KOPT-K1 (cell line): ENCODE results near the gene AVEN.
"Not testable (repeated sequence)": the region's sequence is repeated elsewhere in the genome, so short reads cannot be mapped to it uniquely, and the experiment has no call there.

Experiments
- H3K27ac ChIP-seq: fragments of 200-600 bp; sonication (generic); 2 replicates; pipeline ENCODE4 v1.5.1; 2016; ENCODE audit warnings: antibody characterized with exemption, mild to moderate bottlenecking, low read depth, low read length; ENCODE audit not compliant: poor library complexity, severe bottlenecking
- H3K36me3 ChIP-seq: fragments of 200-600 bp; sonication (generic); 2 replicates; pipeline ENCODE4 v1.5.1; 2017; ENCODE audit warnings: antibody characterized with exemption, mild to moderate bottlenecking, low read length, moderate library complexity; ENCODE audit not compliant: insufficient read depth
- H3K9me3 ChIP-seq: fragments of 200-600 bp; sonication (generic); 2 replicates; pipeline ENCODE4 v1.5.1; 2017; ENCODE audit warnings: antibody characterized with exemption, low read length, mild to moderate bottlenecking; ENCODE audit not compliant: insufficient read depth, poor library complexity, severe bottlenecking

The AVEN gene

DNA sequence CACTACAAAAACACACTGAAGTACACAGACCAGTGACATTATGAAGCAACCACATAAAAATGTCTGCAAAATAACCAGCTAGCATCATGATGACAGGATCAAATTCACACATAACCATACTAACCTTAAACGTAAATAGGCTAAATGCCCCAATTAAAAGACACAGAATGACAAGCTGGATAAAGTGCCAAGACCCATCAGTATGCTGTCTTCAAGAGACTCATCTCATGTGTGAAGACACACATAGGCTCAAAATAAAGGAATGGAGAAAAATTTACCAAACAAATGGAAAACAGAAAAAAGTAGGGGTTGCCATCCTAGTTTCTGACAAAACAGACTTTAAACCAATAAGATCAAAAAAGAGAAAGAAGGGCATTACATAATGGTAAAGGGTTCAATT is 11.4 kb upstream of the AVEN start:
- peaks cover 18% of the 10 kb centered on the region for H3K9me3 ChIP-seq
- not testable (repeated sequence) for H3K36me3 ChIP-seq, H3K27ac ChIP-seq

DNA sequence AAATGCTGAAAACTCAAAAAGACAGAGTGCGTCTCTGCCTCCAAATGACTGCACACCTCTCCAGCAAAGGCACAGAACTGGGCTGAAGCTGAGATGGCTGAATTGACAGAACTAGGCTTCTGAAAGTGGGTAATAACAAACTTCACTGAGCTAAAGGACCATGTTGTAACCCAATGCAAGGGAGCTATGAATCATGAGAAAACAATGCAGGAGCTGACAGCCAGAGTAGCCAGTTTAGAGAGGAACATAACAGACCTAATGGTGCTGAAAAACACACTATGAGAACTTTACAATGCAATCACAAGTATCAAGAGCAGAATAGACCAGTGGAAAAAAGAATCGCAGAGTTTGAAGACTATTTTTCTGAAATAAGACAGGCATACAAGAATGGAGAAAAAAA is 10.1 kb upstream of the AVEN start:
- H3K36me3 ChIP-seq: no peaks in the 10 kb centered on the region
- no peak overlapping the region for H3K27ac ChIP-seq
- H3K9me3 ChIP-seq: peaks cover 18% of the 10 kb centered on the region

DNA sequence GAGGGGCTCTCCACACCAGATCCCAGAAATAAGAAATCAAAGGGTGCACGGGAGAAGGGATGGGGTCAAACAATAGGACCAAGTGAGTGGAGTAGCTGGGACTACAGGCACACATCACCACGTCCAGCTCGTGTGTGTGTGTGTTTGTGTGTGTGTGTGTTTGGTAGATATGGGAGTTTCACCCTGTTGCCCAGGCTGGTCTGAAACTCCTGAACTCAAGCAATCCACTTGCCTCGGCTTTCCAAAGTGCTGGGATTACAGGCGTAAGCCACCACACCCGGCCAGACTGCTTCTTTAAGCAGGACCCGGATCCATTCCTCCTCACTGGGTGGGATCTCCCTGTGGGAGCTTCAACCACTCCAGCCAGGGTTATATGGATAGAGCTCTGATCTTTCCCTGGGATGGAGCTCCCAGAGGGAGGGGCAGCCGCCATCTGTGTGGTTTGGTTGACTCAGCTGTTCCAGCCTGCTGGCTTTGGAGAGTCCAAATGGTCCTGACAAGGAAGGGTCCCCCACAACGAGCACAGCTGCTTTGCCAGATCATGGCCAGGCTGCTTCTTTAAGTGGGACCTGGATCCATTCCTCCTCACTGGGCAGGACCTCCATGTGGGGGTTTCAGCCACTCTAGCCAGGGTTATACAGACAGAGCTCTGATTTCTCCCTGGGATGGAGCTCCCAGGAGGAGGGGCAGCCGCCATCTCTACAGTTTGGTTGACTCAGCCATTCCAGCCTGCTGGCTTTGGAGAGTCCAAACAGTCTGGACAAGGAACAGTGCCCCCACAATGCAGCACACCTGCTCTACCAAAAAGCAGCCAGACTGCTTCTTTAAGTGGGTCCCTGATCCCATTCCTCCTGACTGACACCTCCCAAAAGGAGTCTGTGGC is 9.1 kb upstream of the AVEN start:
- Histone ChIP-seq H3K27ac (no peak overlapping the region), H3K9me3 (peaks cover 18% of the 10 kb centered on the region), H3K36me3 (no peaks in the 10 kb centered on the region)

DNA sequence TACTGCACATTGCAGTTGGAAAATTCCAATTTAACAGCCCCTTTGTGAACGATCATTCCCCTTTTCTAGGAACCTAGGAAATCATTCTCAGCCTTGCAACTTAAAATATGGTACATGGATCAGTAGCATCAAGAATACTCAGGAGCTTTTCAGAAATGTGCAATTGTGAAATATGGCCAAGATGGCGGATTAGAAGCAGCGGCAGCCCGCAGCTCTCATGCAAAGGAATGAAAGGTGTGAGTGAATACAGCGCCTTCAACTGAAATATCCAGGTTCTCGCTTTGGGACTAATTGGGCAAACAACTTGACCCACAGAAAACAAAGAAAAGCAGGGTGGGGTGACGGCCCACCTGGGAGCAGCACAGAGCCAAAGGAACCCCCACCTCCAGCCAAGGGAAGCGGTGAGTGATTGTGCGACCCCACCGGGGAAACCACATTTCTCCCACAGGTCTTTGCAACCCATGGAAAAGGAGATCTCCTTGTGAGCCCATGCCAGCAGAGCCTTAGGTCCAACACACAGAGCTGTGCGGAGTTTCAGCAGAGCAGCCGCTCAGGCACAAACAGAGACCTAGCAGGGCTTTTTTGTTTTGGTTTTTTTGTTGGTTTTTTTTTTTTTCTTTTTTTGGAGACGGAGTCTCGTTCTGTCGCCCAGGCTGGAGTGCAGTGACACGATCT is 7.6 kb upstream of the AVEN start:
- peaks cover 16% of the 10 kb centered on the region for H3K9me3 ChIP-seq
- H3K27ac ChIP-seq: no peak overlapping the region
- no peaks in the 10 kb centered on the region for H3K36me3 ChIP-seq

DNA sequence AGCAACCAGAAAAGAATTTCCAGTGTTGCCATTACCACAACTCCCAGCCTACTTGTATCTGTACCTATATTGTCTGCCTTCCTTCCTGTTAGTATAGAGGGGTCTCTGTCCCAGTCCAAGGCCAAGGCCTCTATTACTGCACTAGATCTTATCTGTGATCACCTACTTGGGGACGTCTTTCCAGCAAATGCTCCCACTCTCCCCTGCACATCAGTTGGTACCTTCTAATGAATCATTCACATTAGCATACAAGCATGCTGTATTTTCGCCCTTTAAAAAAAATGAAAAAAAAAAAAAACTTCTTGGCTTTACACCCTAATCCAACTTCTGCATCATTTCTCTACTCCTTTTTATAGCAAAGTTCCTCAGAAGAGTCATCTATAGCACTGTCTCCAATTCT is 4.8 kb upstream of the AVEN start:
- Histone ChIP-seq H3K9me3 (no peaks in the 10 kb centered on the region), H3K27ac (no peak overlapping the region), H3K36me3 (no peaks in the 10 kb centered on the region)

DNA sequence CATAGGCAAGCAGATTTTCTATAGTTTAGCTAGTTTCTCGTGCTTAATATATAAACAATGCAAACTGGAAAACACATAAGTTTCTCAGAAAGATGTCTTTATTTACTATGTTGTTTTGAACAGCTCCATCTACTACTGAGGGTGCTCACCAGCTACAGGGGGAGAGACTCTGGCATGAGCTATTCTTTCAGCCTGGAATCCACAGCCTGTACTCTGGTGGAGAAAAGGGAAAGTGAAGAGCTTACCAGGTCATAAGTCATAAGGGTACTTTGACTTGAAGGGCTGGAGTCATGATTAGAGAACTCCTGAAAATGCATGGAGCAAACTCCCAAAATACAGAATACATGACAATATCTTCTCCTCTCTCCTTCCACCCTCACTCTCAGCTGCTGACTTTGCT is 4.4 kb upstream of the AVEN start:
- Histone ChIP-seq H3K27ac (no peak overlapping the region), H3K9me3 (no peaks in the 10 kb centered on the region), H3K36me3 (no peaks in the 10 kb centered on the region)

DNA sequence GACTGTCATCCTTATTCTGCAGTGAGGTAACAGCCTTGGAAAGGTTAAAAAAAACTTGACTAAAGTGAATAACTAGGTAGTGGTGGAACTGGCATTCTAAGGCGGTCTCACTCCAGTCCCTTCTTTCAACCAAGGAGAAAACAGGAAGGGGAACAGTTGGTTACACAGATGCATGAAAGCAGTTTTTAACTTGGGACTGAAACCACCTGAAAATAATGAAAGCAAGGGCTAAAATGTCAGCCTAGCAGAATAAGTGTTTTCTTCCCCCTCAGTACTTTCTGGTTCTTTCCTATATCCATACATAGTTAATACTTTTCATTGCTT is 748 bp upstream of the AVEN start:
- peak overlapping the region; percentile 68 for H3K27ac ChIP-seq
- H3K36me3 ChIP-seq: no peaks in the 10 kb centered on the region
- no peaks in the 10 kb centered on the region for H3K9me3 ChIP-seq

DNA sequence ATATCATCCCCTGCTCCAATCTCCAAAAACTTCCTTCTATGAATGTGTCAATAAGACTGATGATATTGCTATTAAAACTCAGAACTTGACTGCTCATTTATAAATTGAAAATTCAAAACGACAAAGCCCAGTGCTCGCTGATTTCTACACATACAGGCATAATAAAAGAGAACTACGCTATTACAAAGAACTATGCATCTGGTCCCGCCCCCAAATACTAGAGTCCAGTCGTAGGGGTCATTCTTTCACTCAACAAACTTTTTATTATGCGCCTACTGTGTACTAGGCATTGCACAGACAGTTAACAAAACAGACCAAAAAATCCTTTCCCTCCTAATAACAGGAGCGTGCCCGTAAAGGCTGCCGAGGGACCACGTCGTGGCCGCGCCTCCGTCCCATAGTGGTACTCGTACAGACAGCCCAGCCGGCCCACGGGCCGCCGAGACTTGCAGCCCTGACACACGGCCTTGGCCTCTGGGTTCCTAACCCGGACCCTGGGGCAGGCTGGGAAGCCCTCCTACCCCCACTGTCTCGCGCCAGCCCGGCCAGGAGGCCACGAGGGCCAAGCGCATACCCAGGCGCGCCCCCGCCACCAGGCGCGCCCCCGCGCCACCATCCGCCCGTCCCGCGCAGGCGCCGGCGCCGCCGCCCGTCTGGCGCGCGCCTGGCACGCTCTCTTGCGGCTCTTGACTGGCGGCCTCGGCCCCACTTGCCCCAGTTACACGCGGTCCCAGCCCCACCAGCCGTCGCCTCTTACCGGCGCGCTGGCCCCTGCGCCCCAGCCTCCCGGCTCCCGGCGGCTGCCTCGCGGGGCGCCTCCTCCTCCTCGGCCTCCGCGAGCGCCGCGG is 757 bp downstream of the AVEN start:
- Histone ChIP-seq H3K27ac (peak overlapping the region; percentile 68), H3K9me3 (no peaks in the 10 kb centered on the region), H3K36me3 (no peaks in the 10 kb centered on the region)

DNA sequence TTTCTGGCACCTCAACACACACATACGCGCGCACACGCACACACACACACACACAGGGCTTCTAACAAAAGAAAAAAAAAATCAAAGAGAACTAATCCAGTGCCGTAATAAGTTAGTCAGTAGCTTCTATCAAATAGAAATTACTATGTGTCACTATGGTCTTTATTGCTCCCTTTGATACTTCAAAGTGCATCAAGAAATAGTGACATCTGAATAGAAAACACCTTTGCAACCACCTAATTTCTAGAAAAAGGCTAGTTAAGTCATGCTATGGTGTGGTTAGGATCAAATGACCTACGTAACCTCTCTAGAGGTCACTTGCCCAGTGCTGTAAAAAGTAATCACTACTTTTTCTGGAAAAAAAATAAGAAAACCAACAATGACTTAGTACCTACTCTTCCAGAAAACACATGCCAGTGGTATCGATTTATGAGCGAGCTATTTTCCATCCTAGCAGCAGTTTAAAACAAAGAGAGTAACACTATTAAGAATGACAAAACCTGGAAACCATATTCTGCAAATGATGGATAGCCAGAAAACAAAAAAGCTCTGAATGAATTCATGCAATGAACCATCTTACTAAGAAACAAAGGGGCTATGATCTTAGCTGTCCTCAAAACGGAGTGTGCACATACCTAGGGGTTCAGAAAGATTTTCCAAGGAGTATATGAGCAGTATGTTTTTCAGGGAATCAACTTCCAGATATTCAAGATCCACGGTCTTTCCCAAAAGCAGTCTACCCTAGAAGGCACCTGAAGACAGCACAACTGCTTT is 6.8 kb downstream of the AVEN start:
- Histone ChIP-seq H3K36me3 (no peaks in the 10 kb centered on the region), H3K9me3 (peaks cover 12% of the 10 kb centered on the region)

DNA sequence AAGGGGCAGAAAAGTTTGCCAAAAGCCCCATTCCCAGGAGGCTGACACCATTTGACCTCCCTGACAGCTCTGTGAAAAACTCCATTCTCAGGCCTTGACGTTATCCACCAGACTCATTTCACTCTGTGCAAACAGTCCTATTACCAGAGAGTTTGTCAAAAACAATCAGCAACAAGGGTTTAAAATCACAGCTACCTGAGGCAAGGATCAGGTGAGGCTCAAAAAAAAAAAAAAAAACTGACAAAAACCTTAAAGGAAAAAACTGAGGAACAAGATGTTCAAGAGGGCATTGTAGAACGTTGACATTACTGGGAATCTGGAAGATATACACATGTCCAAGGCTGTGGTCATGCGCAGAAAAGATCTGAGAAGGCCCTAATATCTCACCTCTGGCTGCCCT is 11.4 kb downstream of the AVEN start:
- Histone ChIP-seq H3K27ac (no peak overlapping the region), H3K9me3 (peaks cover 12% of the 10 kb centered on the region), H3K36me3 (no peaks in the 10 kb centered on the region)

More for the DNA sequence above, 6.8 kb downstream of the AVEN start:
- H3K27ac ChIP-seq: no peak overlapping the region

DNA sequence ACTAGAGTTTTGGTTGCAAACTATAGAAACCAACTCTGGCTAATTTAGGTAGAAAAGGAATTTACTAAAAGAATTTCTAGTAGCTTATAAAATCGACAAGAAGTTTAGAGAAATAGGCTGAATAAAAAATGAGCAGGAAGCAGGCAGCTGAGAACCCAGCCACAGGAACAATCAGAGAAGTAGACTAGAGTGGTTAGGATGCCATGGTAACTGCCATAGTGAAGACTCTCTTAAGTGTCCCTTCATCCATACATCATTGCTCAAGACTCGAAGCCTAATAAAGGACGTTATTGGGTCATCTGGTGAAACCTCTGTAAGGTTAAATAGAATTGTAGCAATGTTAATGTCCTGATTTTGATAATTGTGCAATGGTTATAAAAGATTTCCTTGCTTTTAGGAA is 13.8 kb downstream of the AVEN start:
- Histone ChIP-seq H3K9me3 (peaks cover 12% of the 10 kb centered on the region), H3K27ac (no peak overlapping the region), H3K36me3 (no peaks in the 10 kb centered on the region)

DNA sequence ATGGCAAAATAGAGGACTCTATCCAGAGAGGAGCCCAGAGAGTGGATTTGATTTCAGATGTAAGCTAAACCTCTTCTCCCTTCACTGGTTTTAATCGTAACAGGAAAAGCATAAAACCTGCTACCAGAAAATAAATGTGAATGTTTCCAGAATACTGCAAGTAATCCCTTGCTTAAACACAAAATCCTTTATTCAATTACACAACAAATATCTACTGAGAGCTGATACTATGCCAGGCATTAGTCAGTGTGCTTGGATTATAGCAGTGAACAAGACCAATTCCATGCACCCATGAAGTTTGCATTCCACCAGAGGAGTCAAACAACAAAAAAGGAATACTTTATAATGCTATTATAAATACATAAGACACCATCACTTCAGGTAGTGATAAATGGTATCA is 15.1 kb downstream of the AVEN start:
- Histone ChIP-seq H3K36me3 (no peaks in the 10 kb centered on the region), H3K27ac (no peak overlapping the region), H3K9me3 (peaks cover 12% of the 10 kb centered on the region)

DNA sequence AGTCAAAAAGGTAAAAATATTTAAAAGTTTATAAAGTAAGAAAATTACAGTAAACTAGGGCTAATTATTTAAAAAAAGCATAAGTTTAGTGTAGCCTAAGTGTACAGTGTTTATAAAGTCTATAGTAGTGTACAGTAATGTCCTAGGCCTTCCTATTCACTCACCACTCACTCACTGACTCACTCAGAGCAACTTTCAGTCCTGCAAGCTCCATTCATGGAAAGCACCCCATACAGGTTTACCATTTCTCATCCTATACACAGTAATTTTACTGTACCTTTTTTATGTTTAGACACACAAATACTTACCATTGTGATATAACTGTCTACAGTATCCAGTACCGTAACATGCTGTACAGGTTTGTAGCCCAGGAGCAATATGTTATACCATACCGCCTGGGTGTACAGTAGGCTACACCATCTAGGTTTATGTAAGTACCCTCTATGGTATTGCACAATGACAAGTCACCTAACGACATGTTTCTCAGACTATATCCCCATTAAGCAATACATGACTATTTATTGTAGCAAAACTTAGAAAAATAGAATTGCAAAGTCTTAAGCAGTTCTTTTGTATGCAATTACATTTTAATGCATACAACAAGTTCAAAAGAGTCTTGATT is 19.5 kb downstream of the AVEN start:
- H3K27ac ChIP-seq: no peak overlapping the region
- no peaks in the 10 kb centered on the region for H3K36me3 ChIP-seq
- no peaks in the 10 kb centered on the region for H3K9me3 ChIP-seq

DNA sequence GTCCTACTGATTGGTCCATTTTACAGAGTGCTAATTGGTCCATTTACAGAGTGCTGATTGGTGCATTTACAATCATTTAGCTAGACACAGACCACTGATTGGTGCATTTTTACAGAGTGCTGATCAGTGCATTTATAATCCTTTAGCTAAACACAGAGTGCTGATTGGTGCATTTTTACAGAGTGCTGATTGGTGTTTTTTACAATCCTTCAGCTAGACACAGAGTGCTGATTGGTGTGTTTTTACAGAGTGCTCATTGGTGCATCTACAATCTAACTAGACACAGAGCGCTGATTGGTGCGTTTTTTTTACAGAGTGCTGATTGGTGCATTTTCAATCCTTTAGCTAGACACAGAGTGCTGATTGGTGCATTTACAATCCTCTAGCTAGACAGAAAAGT is 20.3 kb downstream of the AVEN start:
- not testable (repeated sequence) for H3K36me3 ChIP-seq, H3K9me3 ChIP-seq, H3K27ac ChIP-seq
